DMS 273 (cell line): ENCODE data around the gene CYSTM1.
A peak's percentile ranks its signal among the peaks of the same experiment; 100 is the strongest.

Source experiments
- DNase-seq: peaks from one replicate; lab custom pipeline; 2025; ENCODE audit not compliant: unreplicated experiment; lab: John Stamatoyannopoulos, UW

The CYSTM1 gene

DNA sequence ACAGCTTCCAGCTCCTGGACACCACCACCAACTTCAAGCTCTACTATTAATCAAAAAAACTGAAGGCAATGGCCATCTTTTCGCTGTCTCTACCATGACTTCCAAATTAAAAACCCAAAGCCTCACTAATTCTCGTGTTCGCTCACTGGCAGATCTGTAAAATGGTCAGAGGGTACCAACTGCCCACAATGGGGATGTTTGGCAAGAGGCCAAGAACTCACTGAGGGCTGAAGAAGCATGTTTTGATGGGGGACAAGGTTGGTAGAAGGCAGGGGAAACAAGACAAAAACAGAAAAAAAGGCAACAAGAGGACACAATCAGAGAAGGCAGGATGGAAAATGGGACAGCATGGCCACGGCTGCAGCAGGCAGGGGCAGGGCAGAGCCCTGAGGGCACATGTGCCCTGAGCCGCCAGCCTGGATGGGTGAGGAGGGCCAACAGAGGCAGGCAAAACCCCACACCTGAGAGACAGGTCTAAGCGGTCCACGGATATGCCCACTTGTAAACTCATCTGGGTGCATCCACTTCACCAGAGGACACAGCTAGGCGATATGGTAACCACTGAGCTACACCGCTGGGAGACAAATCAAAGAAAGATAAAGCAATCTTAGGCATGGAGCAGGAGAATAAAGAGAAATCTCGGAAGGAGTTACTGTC lies 77.6 kb downstream of the CYSTM1 start:
- DNase-seq, result no peak

DNA sequence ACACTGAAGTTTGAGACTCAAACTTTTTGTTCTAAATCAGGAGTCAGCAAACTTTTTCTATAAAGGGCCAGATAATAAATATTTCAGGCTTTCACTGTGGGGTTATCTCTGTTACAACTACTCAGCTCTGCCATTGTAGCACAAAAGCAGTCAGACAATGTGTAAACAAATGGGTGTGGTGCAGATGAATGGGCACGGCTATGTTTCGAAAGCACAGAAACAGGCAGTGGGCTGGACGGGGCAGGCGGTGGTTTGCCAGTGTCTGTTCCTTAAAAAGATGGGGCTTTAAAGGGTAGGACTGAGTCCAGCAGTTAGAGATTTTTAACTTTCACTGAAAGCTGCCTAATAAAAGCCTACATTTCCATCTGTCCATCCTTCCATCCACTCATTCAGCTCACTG lies 79.0 kb downstream of the CYSTM1 start:
- DNase-seq, result no peak

DNA sequence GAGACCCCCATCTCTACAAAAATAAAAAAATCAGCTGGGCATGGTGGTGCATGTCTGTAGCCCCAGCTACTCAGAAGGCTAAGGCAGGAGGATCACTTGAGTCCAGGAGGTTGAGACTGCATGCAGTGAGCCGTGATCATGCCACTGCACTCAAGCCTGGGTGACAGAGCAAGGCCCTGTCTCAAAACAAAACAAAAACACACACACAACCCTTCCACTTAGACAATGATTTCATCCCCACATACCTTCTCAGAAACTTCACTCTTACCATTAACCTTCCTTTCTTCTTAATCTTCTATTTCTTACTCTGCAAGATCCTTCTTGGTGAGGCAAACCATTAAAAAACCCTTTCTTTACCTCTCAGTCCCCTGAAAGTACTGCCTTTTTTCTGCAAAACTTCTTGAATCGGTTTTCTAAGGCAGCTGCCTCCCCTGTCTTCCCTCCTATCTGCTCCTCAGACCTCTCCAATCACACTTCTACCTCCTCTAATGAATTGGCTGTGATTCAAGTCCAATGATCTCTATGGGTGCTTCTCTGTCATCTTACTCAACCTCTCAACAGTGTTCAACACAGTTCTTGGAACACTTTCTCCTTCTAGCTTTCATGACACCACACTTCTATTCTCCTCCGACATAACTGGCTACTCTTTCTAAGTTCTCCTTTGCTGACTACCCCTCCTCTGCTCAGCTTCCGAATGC lies 80.6 kb downstream of the CYSTM1 start:
- DNase-seq, result no peak

DNA sequence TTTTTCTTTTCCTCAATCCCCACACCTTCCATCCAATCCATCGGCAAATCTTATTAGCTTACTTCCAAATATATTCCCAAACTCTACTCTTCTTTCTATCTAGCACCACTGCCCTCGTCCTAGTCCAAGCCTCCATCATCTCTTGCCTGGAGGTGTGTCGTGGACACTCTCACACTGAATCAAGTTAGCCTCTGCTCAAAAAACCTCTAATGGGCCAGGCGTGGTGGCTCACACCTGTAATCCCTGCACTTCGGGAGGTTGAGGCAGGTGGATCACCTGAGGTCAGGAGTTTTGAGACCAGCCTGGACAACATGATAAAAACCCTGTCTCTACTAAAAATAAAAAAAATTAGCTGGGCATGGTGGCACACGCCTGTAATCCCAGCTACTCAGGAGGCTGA lies 81.7 kb downstream of the CYSTM1 start:
- DNase-seq, result no peak

DNA sequence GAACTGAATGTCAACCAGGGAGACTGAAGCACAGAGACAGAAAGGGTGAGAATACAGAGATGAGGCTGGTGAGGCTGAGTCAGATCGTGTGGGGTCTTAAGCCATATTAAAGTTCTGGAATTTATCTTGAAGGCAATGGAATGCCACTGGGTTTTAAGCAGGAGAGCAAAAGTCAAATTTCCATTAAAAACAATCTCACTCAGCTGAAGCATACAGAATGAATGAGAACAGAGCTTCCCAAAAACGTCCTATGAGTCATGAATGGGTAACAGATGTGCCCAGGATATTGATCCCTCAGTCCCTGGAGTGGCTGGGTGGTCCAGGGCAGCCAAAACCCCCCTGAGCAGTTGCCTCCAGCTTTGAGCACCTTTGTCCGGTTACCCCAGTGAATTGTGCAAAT lies 83.0 kb downstream of the CYSTM1 start:
- DNase-seq, result no peak

DNA sequence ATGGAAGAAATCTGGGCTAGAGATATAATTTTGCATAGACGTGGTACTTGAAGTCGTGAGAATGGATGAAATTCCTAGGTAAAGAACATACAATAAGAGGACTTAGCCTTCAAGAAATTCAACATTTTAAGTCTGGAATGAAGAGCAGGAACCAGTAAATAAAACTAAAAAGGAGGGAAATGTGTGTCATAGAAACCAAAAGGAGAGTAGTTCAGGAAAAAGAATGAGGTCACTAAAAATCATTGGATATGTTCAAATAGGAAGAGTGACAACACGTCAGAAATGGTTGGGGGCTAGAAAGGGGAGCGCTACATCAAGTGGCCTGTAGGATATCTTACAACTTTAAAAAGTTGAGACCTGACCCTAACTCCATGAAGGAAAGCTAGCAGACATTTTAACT lies 83.9 kb downstream of the CYSTM1 start:
- DNase-seq, result no peak

DNA sequence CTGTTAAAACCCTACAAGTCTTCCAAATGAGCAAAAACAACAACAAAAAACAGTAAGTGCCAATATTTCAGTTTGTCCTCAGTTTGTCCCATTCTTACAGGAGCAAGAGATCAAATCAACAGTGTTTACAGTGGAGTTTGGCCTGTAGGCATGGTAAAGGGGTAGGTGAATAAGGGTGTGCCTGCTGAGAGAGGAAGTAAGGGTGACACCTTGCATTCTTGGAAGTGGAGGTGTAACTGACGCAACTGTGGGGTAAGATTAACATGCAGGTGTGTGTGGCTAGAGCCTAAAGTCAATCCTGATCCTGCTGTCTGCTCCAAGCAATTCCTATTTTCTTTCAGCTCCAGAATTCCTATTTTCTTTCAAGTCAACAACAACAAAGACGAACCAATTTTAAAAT lies 84.5 kb downstream of the CYSTM1 start:
- DNase-seq, result no peak

DNA sequence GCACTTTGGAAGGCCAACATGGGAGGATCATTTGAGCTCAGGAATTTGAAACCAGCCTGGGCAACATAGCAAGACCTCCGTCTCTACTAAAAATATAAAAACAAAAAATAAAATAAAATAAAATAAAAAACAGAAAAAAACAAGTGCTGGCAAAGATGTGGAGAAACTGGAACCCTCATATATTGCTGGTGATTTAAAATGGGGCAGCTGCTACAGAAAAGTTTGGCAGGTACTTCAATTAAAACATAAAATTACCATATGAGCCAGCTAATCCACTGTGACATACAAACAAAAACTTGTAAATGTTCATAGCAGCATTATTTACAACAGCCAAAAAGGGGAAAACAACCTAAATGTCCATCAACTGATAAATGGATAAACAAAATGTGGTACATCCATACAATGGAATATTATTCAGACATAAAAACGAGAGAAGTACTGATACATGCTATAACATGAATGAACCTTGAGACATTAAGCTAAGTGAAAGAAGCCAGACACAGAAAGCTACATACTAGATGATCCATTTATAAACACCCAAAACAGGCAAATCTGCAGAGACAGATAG lies 85.2 kb downstream of the CYSTM1 start:
- DNase-seq, result no peak

DNA sequence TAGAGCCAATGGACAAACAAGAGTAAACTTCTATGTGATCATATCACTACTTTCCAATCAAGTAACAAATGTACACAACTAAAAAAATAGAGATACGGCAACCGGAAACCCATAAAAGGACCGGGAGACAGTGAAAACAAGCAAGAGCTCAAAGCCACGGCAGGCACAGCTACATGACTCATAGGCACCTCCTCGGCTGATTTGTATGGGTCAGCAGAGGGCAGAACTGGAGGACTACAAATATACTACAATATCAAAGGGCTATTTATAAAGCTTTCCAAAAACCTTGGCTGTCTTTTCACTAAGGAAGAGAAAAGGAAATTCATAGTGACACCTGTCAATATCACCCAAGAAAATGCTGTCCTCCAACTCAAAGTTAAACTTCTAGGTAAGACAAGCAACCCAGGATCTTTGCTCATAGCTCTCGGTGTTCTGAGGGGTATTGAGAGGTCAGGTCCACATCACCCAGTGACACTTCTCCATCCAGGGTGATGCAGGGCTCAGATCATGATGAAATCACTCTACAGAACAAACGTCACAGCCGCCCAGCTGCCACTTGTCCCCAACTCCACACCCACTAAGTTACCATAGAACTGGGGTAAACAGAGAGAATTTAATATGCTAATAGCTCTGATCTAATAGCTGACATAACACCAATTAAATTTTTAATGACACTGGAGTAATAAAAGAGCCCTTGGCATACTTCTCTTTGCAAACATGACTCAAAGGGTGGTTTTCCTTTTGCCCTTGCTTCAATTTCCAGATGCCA lies 86.6 kb downstream of the CYSTM1 start:
- DNase-seq, result peak; percentile 59

DNA sequence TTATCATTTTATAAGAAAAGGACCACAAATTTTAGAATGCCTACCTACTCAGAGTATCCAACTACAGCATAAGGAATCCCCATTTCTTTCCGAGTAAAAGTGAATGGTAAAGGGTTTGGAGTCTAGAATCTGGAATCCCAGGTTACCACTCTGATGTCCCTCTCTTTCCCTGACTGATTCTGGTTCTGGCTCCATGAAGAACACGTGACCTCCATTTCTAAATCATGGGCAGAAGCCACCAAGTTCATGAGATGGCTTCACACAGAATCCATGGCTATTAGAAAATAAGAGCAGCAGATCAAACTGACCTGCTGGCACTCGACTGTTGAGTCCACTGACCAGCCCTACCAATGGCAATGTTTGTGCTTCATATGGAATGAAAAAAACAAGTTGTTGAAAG lies 87.2 kb downstream of the CYSTM1 start:
- no peak for DNase-seq

DNA sequence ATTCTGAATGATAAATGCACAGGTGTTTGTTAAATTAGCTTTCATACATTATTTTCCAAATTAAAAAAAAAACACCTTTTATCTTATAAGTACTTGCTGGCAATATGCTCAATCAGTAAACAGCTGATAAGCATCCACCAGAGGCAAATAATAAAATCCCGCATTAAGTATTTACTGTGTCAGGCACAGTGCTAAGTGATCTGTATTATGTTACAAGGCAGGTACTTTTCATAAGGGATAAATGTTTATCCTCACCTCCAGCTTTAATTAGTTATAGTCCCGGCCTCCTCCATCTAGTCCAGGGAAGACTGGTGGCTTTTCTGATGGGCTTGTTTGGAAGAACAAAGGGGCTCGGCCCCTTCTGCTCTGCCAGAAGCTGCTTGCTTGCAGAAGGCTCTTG lies 87.9 kb downstream of the CYSTM1 start:
- DNase-seq, result no peak

DNA sequence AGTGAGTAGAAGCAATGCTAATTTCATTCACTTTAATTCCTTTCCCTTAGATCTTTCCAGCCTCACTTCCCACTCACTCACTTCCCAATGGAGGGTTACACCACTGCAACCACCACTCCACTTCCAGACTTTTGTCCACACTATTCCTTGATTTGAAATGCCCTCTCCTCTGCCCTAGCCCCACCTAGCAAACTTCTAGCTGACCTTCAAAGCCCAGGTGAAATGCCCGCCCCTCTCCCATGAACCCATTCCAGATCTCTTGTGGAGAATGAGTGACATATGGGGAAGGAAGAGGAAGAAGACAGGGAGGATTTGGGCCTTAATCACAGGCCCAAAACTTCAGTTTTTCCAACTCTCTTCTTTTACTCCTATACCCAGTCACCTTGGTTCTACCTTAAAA lies 90.9 kb downstream of the CYSTM1 start:
- no peak for DNase-seq

DNA sequence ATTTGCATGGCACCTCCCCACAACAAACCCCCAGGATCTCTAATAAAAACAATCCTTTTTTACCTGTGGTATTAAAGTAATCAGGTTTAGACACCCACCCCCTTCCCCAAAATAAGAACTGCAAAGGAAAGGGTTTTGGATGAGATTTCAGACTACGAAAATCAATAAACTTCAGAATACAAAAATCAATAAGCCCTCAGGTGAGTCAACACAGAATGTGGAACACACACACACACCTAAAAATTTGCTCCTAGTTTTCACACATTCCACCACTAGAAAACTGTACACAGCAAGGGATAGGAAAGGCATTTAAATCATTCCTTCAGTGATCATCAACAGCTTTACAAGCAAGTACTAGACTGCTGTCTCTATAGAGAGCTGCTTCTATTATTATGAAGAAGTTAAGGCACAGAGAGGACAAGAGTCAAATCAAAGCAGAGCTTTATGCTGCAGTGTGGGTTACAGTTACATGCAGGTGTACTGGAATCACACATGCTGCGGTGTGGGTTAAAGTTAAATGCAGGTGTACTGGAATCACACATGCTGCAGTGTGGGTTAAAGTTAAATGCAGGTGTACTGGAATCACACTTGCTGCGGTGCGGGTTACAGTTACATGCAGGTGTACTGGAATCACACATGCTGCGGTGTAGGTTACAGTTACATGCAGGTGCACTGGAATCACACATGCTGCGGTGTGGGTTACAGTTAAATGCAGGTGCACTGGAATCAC lies 91.6 kb downstream of the CYSTM1 start:
- no peak for DNase-seq

DNA sequence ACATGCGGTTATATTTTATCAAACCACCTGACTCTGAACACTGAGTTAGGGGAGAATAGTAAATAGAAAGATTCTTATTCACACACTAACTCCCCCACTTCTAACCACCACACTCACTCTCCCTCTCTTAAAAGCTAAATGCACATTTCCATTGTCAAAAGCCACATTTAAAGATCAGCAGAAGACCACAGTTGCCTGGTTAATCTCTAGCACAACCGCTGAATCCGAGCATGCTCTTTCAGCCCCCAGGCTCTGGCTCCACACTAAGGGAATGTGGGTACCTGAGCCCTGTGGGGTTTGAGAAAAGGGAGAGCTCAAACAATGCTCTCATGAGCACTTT lies 92.2 kb downstream of the CYSTM1 start:
- DNase-seq, result no peak

DNA sequence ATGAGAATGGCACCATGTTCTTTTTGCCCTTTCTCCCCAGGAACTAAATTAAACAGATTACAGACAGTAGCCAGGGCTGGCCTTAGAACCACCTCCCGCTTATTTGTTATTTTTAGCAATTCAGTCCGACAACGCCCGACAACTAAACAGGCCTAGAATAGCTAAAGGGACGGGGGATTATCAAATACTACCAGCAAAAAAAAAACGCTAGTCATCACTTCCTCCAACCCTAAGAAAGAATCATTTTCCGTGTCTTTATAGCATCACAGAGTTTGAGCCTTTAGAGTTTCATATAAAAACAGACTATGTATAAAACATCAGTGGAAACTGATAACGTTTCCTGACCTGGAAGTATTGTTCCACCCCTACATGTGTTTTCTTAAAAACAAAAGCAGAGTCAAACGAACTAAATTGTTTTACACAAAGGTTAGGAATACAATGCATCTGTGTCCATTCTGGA lies 92.6 kb downstream of the CYSTM1 start:
- no peak for DNase-seq

DNA sequence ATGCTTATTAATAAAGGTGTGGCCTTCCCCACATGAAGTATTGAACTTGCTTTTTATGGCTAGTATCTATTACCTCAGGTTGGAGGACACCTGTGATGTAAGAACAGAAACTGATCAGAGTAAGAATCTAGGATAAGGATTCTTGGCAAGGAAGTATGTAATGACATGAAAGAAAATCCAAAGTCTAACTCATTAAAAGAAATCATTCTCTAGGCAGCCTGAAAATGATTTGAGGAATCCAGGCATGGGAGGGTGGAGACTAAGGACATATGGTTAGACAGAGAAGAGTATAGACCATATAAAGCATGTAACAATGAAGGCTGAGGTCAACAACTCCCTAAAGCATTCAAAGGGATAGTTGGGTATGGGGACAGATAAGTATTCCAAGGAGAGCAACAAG lies 95.0 kb downstream of the CYSTM1 start:
- DNase-seq, result no peak

DNA sequence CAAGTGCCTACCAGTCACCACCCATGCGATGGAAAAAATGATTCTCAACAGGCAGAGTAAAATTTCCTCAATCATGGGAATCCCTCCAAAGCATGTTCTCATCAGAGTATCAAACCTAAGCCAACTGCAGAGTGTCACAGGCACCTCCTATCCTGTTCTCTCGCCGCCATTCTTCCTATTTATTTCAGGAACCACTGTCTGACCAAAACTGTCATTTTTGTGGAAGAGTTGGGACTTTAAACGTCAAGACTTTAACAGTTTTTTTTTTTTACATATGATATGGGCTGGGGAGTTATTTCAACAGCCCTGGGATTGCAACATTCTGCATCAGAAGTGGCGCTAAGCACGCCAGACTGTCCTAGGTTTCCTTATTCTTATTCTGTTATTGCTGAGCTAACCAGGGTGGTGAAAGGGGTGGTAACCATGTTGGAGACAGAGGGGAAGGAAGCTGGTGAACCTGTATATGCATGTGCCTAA lies 98.5 kb downstream of the CYSTM1 start:
- no peak for DNase-seq

DNA sequence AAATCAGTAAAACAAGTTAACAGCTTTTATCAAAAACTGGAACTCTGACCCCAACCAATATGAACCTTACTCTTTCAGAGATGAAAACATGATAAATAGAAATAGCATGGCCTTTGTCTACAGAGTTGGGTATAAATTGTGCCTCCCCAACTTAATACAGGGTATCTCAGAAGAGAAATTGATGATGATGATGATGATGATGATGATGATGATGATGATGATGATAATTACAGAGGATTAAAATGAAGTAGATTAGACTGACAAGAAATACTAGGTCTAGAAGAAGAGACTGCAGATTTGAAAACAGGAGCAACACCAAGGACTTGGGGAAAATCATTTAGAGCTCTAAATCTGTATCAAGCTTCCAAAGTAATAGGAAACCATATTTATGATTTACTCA lies 100.8 kb downstream of the CYSTM1 start:
- no peak for DNase-seq

DNA sequence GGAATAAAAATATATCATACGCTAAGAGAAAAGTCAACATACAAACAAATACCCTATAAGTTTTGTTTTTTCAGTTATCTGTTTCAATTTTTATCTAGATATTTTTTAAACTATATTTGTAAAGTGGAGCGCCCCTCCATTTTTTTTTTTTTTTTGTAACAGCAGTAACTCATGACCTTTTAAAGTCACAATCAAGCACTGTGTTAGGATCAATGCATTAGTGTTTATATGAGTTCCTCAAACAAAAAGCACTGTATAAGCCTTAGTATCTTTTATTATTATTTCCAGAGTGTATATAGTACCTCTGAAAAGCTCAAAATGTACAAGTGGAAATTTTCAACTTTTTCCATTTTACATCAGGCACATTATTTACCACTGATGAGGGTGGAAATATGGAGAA lies 107.3 kb downstream of the CYSTM1 start:
- DNase-seq, result no peak

DNA sequence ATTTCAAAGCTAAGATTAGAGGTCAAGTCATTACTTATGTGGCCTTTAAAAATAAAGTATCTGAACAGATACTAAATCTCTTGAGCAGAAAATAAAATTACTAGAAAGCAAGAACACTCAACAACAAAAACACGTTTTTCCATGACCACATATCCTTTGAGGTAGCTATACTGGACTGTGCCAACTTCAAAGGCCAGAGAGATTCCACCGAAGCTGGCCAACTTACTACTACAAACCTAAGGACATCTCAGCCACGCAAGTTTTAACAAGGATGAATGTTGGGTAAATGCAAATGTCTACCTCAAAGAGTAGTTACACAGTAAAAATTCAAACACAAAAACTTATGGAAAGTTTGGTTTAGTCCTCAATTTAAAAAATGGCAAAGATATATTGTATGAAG lies 109.0 kb downstream of the CYSTM1 start:
- DNase-seq, result no peak

DNA sequence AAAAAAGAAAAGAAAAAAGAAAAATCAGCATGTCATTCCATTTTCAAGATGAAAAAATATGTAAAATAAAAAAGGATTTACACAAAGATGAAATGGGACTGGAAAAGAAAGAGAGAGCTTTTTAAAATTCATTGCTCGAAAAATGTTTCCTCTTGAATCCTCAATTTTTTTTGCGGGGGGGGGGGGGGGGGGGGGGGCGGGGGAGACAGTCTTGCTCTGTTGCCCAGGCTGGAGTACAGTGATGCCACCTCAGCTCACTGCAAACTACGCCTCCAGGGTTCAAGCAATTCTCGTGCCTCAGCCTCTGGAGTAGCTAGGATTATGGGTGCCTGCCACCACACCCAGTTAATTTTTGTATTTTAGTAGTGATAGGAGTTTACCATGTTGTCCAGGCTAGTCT lies 111.4 kb downstream of the CYSTM1 start:
- no peak for DNase-seq
